ENCODE results near the gene CSF1. TPM values are rescaled to one million over a fixed set of nuclear protein-coding genes. Genes with fewer than 3 reads are reported as not detected.

CSF1 gene
- total and polyA plus RNA-seq, 2 donors (not counting 1 experiment from before 2014, with no cell fraction given) = 28.6 to 48.9 TPM

DNA sequence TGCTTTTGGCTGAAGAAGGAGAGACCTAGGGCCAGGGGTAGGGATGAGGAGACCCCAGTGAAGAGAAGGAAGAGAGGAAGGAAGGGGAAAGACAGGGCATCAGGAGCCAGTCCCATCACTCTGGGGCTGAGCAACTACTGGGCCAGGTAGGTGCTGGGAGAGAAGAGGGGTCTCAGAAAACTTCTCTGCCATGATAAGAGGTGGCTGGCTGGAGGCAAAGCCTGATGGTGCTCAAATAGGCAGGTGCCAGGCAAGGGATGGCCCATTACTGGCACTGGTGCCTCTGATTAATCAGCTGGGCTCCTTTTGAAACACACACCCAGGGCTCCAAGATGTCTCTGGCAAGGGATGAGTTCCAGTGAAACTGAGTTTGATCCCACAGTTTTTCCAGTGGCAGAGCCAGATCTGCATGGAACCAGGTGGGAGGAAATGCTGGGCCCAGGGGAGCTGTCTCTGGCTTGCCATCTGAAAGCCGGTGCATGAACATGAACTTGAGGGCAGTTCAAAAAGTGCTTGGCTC, 2.8 kb downstream of the CSF1 start:
- no peak overlapping the region for H2AFZ ChIP-seq (ENCODE audit: low read length)
- H3K4me3 ChIP-seq (replicated peaks in 1 of 4; ENCODE audit: control extremely low read depth in 1 of 4, insufficient read depth in 1 of 4, low read depth in 3 of 4, low read length in 4 of 4) = peak overlapping the region in 2 of 4 experiments; percentile 66 to 91
- no peak for DNase-seq (ENCODE audit: low read depth in 2 of 2)
- no peak for TF ChIP-seq EZH2 (IDR thresholded peaks at IDR 0.05; ENCODE audit: low read length, missing control alignments)
- no peak for TF ChIP-seq CTCF (conservative IDR thresholded peaks at IDR 0.05 in 1 of 2, IDR thresholded peaks at IDR 0.05 in 1 of 2; ENCODE audit: low read depth in 1 of 2, low read length in 2 of 2)
- H3K4me1 ChIP-seq (ENCODE audit: control insufficient read depth, extremely low read depth, insufficient read depth, low read length) = peaks cover 21% of the 10 kb centered on the region
- H4K20me1 ChIP-seq (ENCODE audit: control insufficient read depth, extremely low read depth, insufficient read depth, low read length) = no peaks in the 10 kb centered on the region
- peaks cover 49% of the 10 kb centered on the region for H3K79me2 ChIP-seq (ENCODE audit: control insufficient read depth, insufficient read depth, low read length)
- no peak overlapping the region for H3K27ac ChIP-seq (ENCODE audit: insufficient read depth, low read length)
- H3K27me3 ChIP-seq (ENCODE audit: control insufficient read depth, insufficient read depth, low read length) = peaks cover 2% of the 10 kb centered on the region
- no peaks in the 10 kb centered on the region for H3K9me3 ChIP-seq (ENCODE audit: control insufficient read depth, insufficient read depth, low read depth, low read length)
- H3K9ac ChIP-seq (ENCODE audit: insufficient read depth, low read length) = no peak overlapping the region
- peak overlapping the region; percentile 83 for H3K4me2 ChIP-seq (ENCODE audit: extremely low read depth, insufficient read depth, low read length)
- H3K36me3 ChIP-seq (ENCODE audit: control insufficient read depth, insufficient read depth, low read length) = peaks cover 19% of the 10 kb centered on the region

GRCh38 chr1:109914587-109915240, 4.1 kb downstream of the CSF1 start:
- no peak overlapping the region for H2AFZ ChIP-seq (ENCODE audit: low read length)
- TF ChIP-seq EZH2 (IDR thresholded peaks at IDR 0.05; ENCODE audit: low read length, missing control alignments) (no peak), CTCF (conservative IDR thresholded peaks at IDR 0.05 in 1 of 2, IDR thresholded peaks at IDR 0.05 in 1 of 2; ENCODE audit: low read depth in 1 of 2, low read length in 2 of 2) (no peak)
- H3K4me1 ChIP-seq (ENCODE audit: control insufficient read depth, extremely low read depth, insufficient read depth, low read length) = peaks cover 21% of the 10 kb centered on the region
- no peaks in the 10 kb centered on the region for H3K9me3 ChIP-seq (ENCODE audit: control insufficient read depth, insufficient read depth, low read depth, low read length)
- H3K79me2 ChIP-seq (ENCODE audit: control insufficient read depth, insufficient read depth, low read length) = peaks cover 49% of the 10 kb centered on the region
- H3K4me3 ChIP-seq (replicated peaks in 1 of 4; ENCODE audit: control extremely low read depth in 1 of 4, insufficient read depth in 1 of 4, low read depth in 3 of 4, low read length in 4 of 4) = peak overlapping the region in 1 of 4 experiments; percentile 91
- H3K27me3 ChIP-seq (ENCODE audit: control insufficient read depth, insufficient read depth, low read length) = no peaks in the 10 kb centered on the region
- H4K20me1 ChIP-seq (ENCODE audit: control insufficient read depth, extremely low read depth, insufficient read depth, low read length) = no peaks in the 10 kb centered on the region
- H3K4me2 ChIP-seq (ENCODE audit: extremely low read depth, insufficient read depth, low read length) = no peak overlapping the region
- H3K36me3 ChIP-seq (ENCODE audit: control insufficient read depth, insufficient read depth, low read length) = peaks cover 25% of the 10 kb centered on the region
- no peak overlapping the region for H3K9ac ChIP-seq (ENCODE audit: insufficient read depth, low read length)
- peak in 1 of 2 donors; percentile 69 for DNase-seq (ENCODE audit: low read depth in 2 of 2)
- no peak overlapping the region for H3K27ac ChIP-seq (ENCODE audit: insufficient read depth, low read length)

- Histone ChIP-seq H2AFZ (ENCODE audit: low read length) (no peak overlapping the region), H3K4me3 (replicated peaks in 1 of 4; ENCODE audit: control extremely low read depth in 1 of 4, insufficient read depth in 1 of 4, low read depth in 3 of 4, low read length in 4 of 4) (no peak overlapping the region), H3K79me2 (ENCODE audit: control insufficient read depth, insufficient read depth, low read length) (peaks cover 37% of the 10 kb centered on the region), H3K4me2 (ENCODE audit: extremely low read depth, insufficient read depth, low read length) (no peak overlapping the region), H3K9ac (ENCODE audit: insufficient read depth, low read length) (no peak overlapping the region), H3K27ac (ENCODE audit: insufficient read depth, low read length) (no peak overlapping the region), H3K36me3 (ENCODE audit: control insufficient read depth, insufficient read depth, low read length) (peaks cover 38% of the 10 kb centered on the region), H3K27me3 (ENCODE audit: control insufficient read depth, insufficient read depth, low read length) (no peaks in the 10 kb centered on the region), H3K4me1 (ENCODE audit: control insufficient read depth, extremely low read depth, insufficient read depth, low read length) (peaks cover 16% of the 10 kb centered on the region), H3K9me3 (ENCODE audit: control insufficient read depth, insufficient read depth, low read depth, low read length) (no peaks in the 10 kb centered on the region), H4K20me1 (ENCODE audit: control insufficient read depth, extremely low read depth, insufficient read depth, low read length) (no peaks in the 10 kb centered on the region)
- TF ChIP-seq EZH2 (IDR thresholded peaks at IDR 0.05; ENCODE audit: low read length, missing control alignments) = no peak
- TF ChIP-seq CTCF (conservative IDR thresholded peaks at IDR 0.05 in 1 of 2, IDR thresholded peaks at IDR 0.05 in 1 of 2; ENCODE audit: low read depth in 1 of 2, low read length in 2 of 2) = no peak
- no peak for DNase-seq (ENCODE audit: low read depth in 2 of 2)
Measured at GRCh38 chr1:109917051-109917767, 6.6 kb downstream of the CSF1 start.
